Measurements from ENCODE around the gene ABCB8. TPM values are rescaled to one million over a fixed set of nuclear protein-coding genes. Genes with fewer than 3 reads are reported as not detected.
"Not testable (repeated sequence)": the region's sequence is repeated elsewhere in the genome, so short reads cannot be mapped to it uniquely, and the experiment has no call there.

ABCB8 gene
- total and polyA plus RNA-seq, 2 of the 4 experiments (the other 2 are of a cell fraction): 16.3 to 26.8 TPM

DNA sequence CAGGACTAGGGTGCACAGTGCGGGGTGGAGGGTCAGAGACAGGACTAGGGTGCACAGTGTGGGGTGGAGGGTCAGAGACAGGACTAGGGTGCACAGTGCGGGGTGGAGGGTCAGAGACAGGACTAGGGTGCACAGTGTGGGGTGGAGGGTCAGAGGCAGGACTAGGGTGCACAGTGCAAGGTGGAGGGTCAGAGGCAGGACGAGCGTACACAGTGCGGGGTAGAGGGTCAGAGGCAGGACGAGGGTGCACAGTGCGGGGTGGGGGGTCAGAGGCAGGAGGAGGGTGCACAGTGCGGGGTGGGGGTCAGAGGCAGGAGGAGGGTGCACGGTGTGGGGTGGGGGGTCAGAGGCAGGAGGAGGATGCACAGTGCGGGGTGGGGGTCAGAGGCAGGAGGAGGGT is 15.2 kb downstream of the ABCB8 start:
- H3K23ac ChIP-seq (ENCODE audit: low read depth, low read length); H3K14ac ChIP-seq (replicated peaks; ENCODE audit: low read depth, low read length): not testable (repeated sequence)

More for the DNA sequence above, 15.2 kb downstream of the ABCB8 start:
- H2BK15ac ChIP-seq (ENCODE audit: low read depth, low read length); H4K8ac ChIP-seq (ENCODE audit: low read depth in 2 of 2, low read length in 2 of 2); H4K5ac ChIP-seq (ENCODE audit: low read depth, low read length); POLR2A ChIA-PET (ENCODE audit: unreplicated experiment); BruUV-seq (replicated peaks); DNase-seq; H2BK120ac ChIP-seq (ENCODE audit: low read depth, low read length); H3K27me3 ChIP-seq (ENCODE audit: control insufficient read depth, insufficient read depth, low read length); H2BK5ac ChIP-seq (ENCODE audit: low read depth, low read length, poor library complexity, severe bottlenecking); ATAC-seq (ENCODE audit: low read depth); H3K18ac ChIP-seq (ENCODE audit: low read depth, low read length); H3K4me2 ChIP-seq (ENCODE audit: low read depth, low read length); H3K4me3 ChIP-seq (ENCODE audit: insufficient read depth, low read depth, low read length); H3K9ac ChIP-seq (ENCODE audit: low read depth, low read length); H3K79me1 ChIP-seq (ENCODE audit: low read depth in 1 of 2, low read length in 2 of 2); H3K56ac ChIP-seq (ENCODE audit: extremely low read depth, insufficient read depth, low read length); H3K27ac ChIP-seq (ENCODE audit: insufficient read depth, low read length); H2AFZ ChIP-seq (replicated peaks; ENCODE audit: low read length, poor library complexity); CTCF ChIA-PET; H4K91ac ChIP-seq (ENCODE audit: insufficient read depth, low read depth, low read length); H3K4ac ChIP-seq (ENCODE audit: low read depth, low read length); intact Hi-C loops (cut with micrococcal nuclease); H2BK20ac ChIP-seq (ENCODE audit: low read depth, low read length); dilution Hi-C loops (cut with HindIII; ENCODE audit: low sequenced_read_pairs, unreplicated experiment); H2AK9ac ChIP-seq (replicated peaks; ENCODE audit: low read depth, low read length, poor library complexity); H2AK5ac ChIP-seq (ENCODE audit: low read depth, low read length); H3K9me3 ChIP-seq (ENCODE audit: control insufficient read depth, insufficient read depth, low read length); in situ Hi-C loops (cut with MboI; ENCODE audit: low sequenced_read_pairs): not testable (repeated sequence)
- Histone ChIP-seq H3K36me3 (ENCODE audit: control insufficient read depth, insufficient read depth, low read length) (peaks cover 12% of the 10 kb centered on the region; the same call in 1 of the 2 replicates), H4K20me1 (ENCODE audit: insufficient read depth, low read length) (peaks cover 21% of the 10 kb centered on the region), H3K9me1 (ENCODE audit: insufficient read depth, low read length) (peaks cover 21% of the 10 kb centered on the region), H3K4me1 (ENCODE audit: control insufficient read depth, insufficient read depth, low read length) (peaks cover 24% of the 10 kb centered on the region)
- WGBS, 2 experiments (ENCODE audit: extremely low coverage in 2 of 2, insufficient read length in 1 of 2): 97% methylated on average over 5 of the region's 10 CpGs; no CpG with 5 or more reads in 1 of the 2 experiments
